HepG2 (cell line): ENCODE results near the gene MYO7B. TPM values are rescaled to one million over a fixed set of nuclear protein-coding genes. Genes with fewer than 3 reads are reported as not detected.

Experiments
- ADNP ChIP-seq: sonication (generic); formaldehyde crosslinking; IDR thresholded peaks from 2 replicates; pipeline ENCODE4 v1.4.0; 2020; ENCODE audit warnings: missing genetic modification reagents
- ARNT2 ChIP-seq: sonication (generic); formaldehyde crosslinking; IDR thresholded peaks from 2 replicates; pipeline ENCODE4 v1.8.0; 2022; ENCODE audit warnings: mild to moderate bottlenecking, low read depth, missing genetic modification reagents, moderate library complexity
- ASH2L ChIP-seq: fragments of 300-600, 200-600 bp; sonication (generic); IDR thresholded peaks from 2 replicates; pipeline ENCODE4 v1.7.0; 2017; ENCODE audit warnings: low read depth, mild to moderate bottlenecking, moderate library complexity, mixed read lengths, low read length; ENCODE audit not compliant: insufficient read length
- CREB3 ChIP-seq: sonication (generic); formaldehyde crosslinking; IDR thresholded peaks from 2 replicates; pipeline ENCODE4 v1.5.0; 2020; ENCODE audit warnings: missing genetic modification reagents
- ELF3 ChIP-seq: IDR thresholded peaks from 2 replicates; pipeline ENCODE4 v1.6.1; 2016; ENCODE audit warnings: missing genetic modification reagents, missing compliant biosample characterization
- HNRNPUL1 ChIP-seq: fragments of 200-400 bp; formaldehyde crosslinking; IDR thresholded peaks from 2 replicates; pipeline ENCODE4 v1.6.1; 2017; ENCODE audit warnings: low read depth, mild to moderate bottlenecking, low read length, moderate library complexity
- MED1 ChIP-seq: sonication (generic); formaldehyde crosslinking; IDR thresholded peaks from 2 replicates; pipeline ENCODE4 v1.4.0; 2020; ENCODE audit warnings: missing genetic modification reagents
- PRPF4 ChIP-seq: fragments of 200-400 bp; formaldehyde crosslinking; IDR thresholded peaks from 2 replicates; pipeline ENCODE4 v1.6.1; 2016; ENCODE audit warnings: low read length, low read depth; ENCODE audit not compliant: poor library complexity, severe bottlenecking
- RCOR2 ChIP-seq: IDR thresholded peaks from 2 replicates; pipeline ENCODE4 v1.6.1; 2016; ENCODE audit warnings: missing biosample characterization, missing genetic modification reagents
- SOX13 ChIP-seq, 3 experiments: fragments of 450-650 bp in 1 of 3; sonication (generic) in 1 of 3; formaldehyde crosslinking in 1 of 3; IDR thresholded peaks in 2 of 3; conservative IDR thresholded peaks in 1 of 3; 2 replicates each; pipeline versions ENCODE4 v1.5.0 to v1.6.1; 2016 to 2020; ENCODE audit warnings: antibody characterized with exemption in 1 of 3, mild to moderate bottlenecking in 1 of 3, missing compliant biosample characterization in 1 of 3, missing genetic modification reagents in 1 of 3, moderate library complexity in 1 of 3
- TFDP2 ChIP-seq: sonication (generic); formaldehyde crosslinking; IDR thresholded peaks from 2 replicates; pipeline ENCODE4 v1.4.0; 2020; ENCODE audit warnings: missing genetic modification reagents
- ZKSCAN8 ChIP-seq: IDR thresholded peaks from 2 replicates; pipeline ENCODE4 v1.6.1; 2016; ENCODE audit warnings: borderline replicate concordance, missing genetic modification reagents, missing compliant biosample characterization
- ZMYM3 ChIP-seq: sonication (generic); formaldehyde crosslinking; IDR thresholded peaks from 2 replicates; pipeline ENCODE4 v1.5.1; 2020; ENCODE audit warnings: mild to moderate bottlenecking, missing genetic modification reagents
- ZNF225 ChIP-seq: sonication (generic); formaldehyde crosslinking; IDR thresholded peaks from 2 replicates; pipeline ENCODE4 v1.4.0; 2020; ENCODE audit warnings: mild to moderate bottlenecking, missing genetic modification reagents
- ZNF317 ChIP-seq: sonication (generic); formaldehyde crosslinking; IDR thresholded peaks from 2 replicates; pipeline ENCODE4 v1.5.0; 2020; ENCODE audit warnings: mild to moderate bottlenecking, missing genetic modification reagents
- ZNF629 ChIP-seq: sonication (generic); formaldehyde crosslinking; conservative IDR thresholded peaks from 2 replicates; pipeline ENCODE4 v1.5.0; 2020; ENCODE audit warnings: missing genetic modification reagents
- ZNF75D ChIP-seq: sonication (generic); formaldehyde crosslinking; IDR thresholded peaks from 2 replicates; pipeline ENCODE4 v1.8.1; 2023; ENCODE audit warnings: missing genetic modification reagents, mild to moderate bottlenecking, borderline replicate concordance
- ZNF800 ChIP-seq: sonication (generic); formaldehyde crosslinking; IDR thresholded peaks from 2 replicates; pipeline ENCODE4 v1.4.0; 2020; ENCODE audit warnings: missing genetic modification reagents
- ZSCAN31 ChIP-seq: sonication (generic); formaldehyde crosslinking; IDR thresholded peaks from 2 replicates; pipeline ENCODE4 v1.5.0; 2020; ENCODE audit warnings: low read depth, mild to moderate bottlenecking, missing genetic modification reagents
- polyA plus RNA-seq, 8 experiments: library from polyadenylated mRNA; depleted of rRNA in 3 of 8; stranded (reverse) in 7 of 8; unstranded in 1 of 8; fragments of >200 nt; fragmentation: Illumina TruSeq in 4 of 8; extraction: Trizol in 4 of 8; gene quantifications; 2 replicates each; pipeline versions ENCODE4 v1.2.1 to v1.2.3, GENCODE V29; 2011 to 2016; ENCODE audit warnings: low read depth in 4 of 8, missing spikeins in 1 of 8, mixed read lengths in 1 of 8; ENCODE audit not compliant: insufficient read depth in 1 of 8
- total RNA-seq, 5 experiments: library from RNA; depleted of rRNA; stranded (reverse); fragments of >200 nt; fragmentation: Illumina TruSeq; extraction: Trizol; gene quantifications; 2 replicates each; pipeline ENCODE4 v1.2.3, GENCODE V29; 2016; ENCODE audit warnings: low read depth in 1 of 5

The MYO7B gene
- total and polyA plus RNA-seq, 2 of the 13 experiments (the other 11 are each of a cell fraction or from before 2014, with no cell fraction given), result not detected

GRCh38 chr2:127645026-127645394 lies 109.5 kb downstream of the MYO7B start (continued):
- TF ChIP-seq ELF3 (CRISPR knock-in tag) (0 out of 2 replicates have a peak, but pooled peaks have one; percentile 29), ZNF75D (CRISPR knock-in tag) (no peak), ARNT2 (CRISPR knock-in tag) (no peak), ZNF800 (CRISPR knock-in tag) (no peak), ZNF629 (peak; percentile 98), PRPF4 (no peak), MED1 (CRISPR knock-in tag) (no peak), ADNP (CRISPR knock-in tag) (peak; percentile 27; the same call in 1 of the 2 replicates), ZNF317 (CRISPR knock-in tag) (no peak), ZKSCAN8 (CRISPR knock-in tag) (no peak), SOX13 (IDR thresholded peaks at IDR 0.05) (no peak), SOX13 (CRISPR knock-in tag; conservative IDR thresholded peaks at IDR 0.05 in 1 of 2, IDR thresholded peaks at IDR 0.05 in 1 of 2) (no peak), HNRNPUL1 (no peak), TFDP2 (CRISPR knock-in tag) (no peak), ASH2L (peak; percentile 30), ZNF225 (no peak), RCOR2 (peak; percentile 77; the same call in 1 of the 2 replicates), ZMYM3 (peak; percentile 96), ZSCAN31 (no peak), CREB3 (CRISPR knock-in tag) (no peak)
